Epithelial cell of esophagus (primary cell): ENCODE data around the gene METTL16.

Experiments
- DNase-seq: peaks from one replicate; pipeline ENCODE4 v3.0.0; 2010; ENCODE audit warnings: low read depth
- H3K4me3 ChIP-seq: 2 replicates; pipeline ENCODE4 v1.5.1; 2011; ENCODE audit warnings: mild to moderate bottlenecking, low read length, control low read depth
- CTCF ChIP-seq: IDR thresholded peaks from 2 replicates; pipeline ENCODE4 v1.5.1; 2011; ENCODE audit warnings: low read depth, mild to moderate bottlenecking, low read length, control low read depth, inconsistent platforms; ENCODE audit not compliant: insufficient read depth; ENCODE audit errors: missing control alignments

METTL16 gene

GRCh38 chr17:2396568-2397246 lies 115.0 kb downstream of the METTL16 start:
- H3K4me3 ChIP-seq: peak overlapping the region; percentile 14
- DNase-seq: peak; percentile 93
- TF ChIP-seq CTCF: no peak

GRCh38 chr17:2396192-2396567 lies 115.5 kb downstream of the METTL16 start:
- TF ChIP-seq CTCF: no peak
- peak overlapping the region; percentile 14 for H3K4me3 ChIP-seq
- no peak for DNase-seq

- no peak for TF ChIP-seq CTCF
- peak; percentile 39 for DNase-seq
- no peak overlapping the region for H3K4me3 ChIP-seq
Measured at GRCh38 chr17:2395258-2396181, 116.2 kb downstream of the METTL16 start.

GRCh38 chr17:2394775-2395201 lies 116.9 kb downstream of the METTL16 start:
- DNase-seq: no peak
- no peak for TF ChIP-seq CTCF
- no peak overlapping the region for H3K4me3 ChIP-seq

GRCh38 chr17:2393954-2394749 lies 117.5 kb downstream of the METTL16 start:
- peak overlapping the region; percentile 16 for H3K4me3 ChIP-seq
- no peak for TF ChIP-seq CTCF
- no peak for DNase-seq

GRCh38 chr17:2393174-2393953 lies 118.3 kb downstream of the METTL16 start:
- TF ChIP-seq CTCF: no peak
- peak overlapping the region; percentile 61 for H3K4me3 ChIP-seq
- peak; percentile 89 for DNase-seq
